Lower lobe of right lung (tissue), 2 donors: ENCODE measurements around the gene MICAL2. TPM values are rescaled to one million over a fixed set of nuclear protein-coding genes. Genes with fewer than 3 reads are reported as not detected.

ENCODE experiments used
- ATAC-seq, 2 donors: fragments of 200-7000 bp; cut with Tn5 transposase; one replicate each; pipeline ENCODE4 v1.9.1; 2020 to 2022; ENCODE audit warnings: mild to moderate bottlenecking in 2 of 2, moderate library complexity in 2 of 2
- DNase-seq: peaks from one replicate; pipeline ENCODE4 v3.0.0-alpha.2; 2020
- H3K27ac ChIP-seq: fragments of 200-600 bp; one replicate; pipeline ENCODE4 v1.8.0; 2022
- H3K27me3 ChIP-seq: fragments of 200-600 bp; one replicate; pipeline ENCODE4 v1.8.0; 2022; ENCODE audit warnings: low read depth
- H3K36me3 ChIP-seq: fragments of 200-600 bp; one replicate; pipeline ENCODE4 v1.8.0; 2022; ENCODE audit warnings: mild to moderate bottlenecking
- H3K4me1 ChIP-seq: fragments of 200-600 bp; one replicate; pipeline ENCODE4 v1.8.0; 2022
- H3K4me3 ChIP-seq: fragments of 200-600 bp; one replicate; pipeline ENCODE4 v1.8.0; 2022; ENCODE audit warnings: mild to moderate bottlenecking
- H3K9me3 ChIP-seq: fragments of 200-600 bp; one replicate; pipeline ENCODE4 v1.8.0; 2022
- intact Hi-C: fragments of 100-400 bp; cut with DNase I; formaldehyde crosslinking; loops from one replicate; pipeline ENCODE4 v1.11.0; 2022
- total RNA-seq: library from RNA; stranded (reverse); fragmentation: NEBNext Ultra II Directional; extraction: Animal tissue kit (Norgen Biotek cat#: 25700); gene quantifications from one replicate; pipeline ENCODE4 v1.2.1, GENCODE V29; 2021
- TF ChIP-seq, protein P1 (sequence below): fragments of 200-600 bp; IDR thresholded peaks from one replicate; pipeline ENCODE4 v1.8.0; 2022; ENCODE audit warnings: antibody characterized with exemption, mild to moderate bottlenecking
- donor health status: DM: no; HTN: yes; CAD: no; lungs with severe emphysema.

Gene MICAL2
- total RNA-seq, 1 donor from 2014 or later, result 127 TPM

DNA sequence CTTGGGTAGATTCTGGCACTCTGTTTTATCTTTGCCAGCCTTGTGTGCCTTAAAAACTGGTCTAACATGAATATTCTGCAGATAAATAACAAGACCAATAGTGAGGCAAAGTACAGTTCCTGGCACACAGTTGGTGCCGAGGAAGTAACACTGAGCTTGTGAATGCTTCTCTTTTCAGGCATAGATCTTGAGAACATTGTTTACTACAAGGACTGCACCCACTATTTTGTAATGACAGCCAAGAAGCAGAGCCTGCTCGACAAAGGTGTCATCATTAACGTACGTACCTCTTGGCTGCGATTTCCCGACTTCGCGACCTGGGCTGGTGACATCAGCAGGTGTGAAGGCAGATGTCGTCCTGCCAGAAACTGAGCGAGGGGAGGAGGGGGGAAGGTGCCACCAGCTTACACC lies 105.7 kb downstream of the MICAL2 start:
- Histone ChIP-seq H3K27ac (peak overlapping the region; percentile 59), H3K36me3 (peaks cover 42% of the 10 kb centered on the region), H3K4me3 (no peak overlapping the region), H3K27me3 (no peaks in the 10 kb centered on the region), H3K9me3 (no peaks in the 10 kb centered on the region), H3K4me1 (peaks cover 44% of the 10 kb centered on the region)
- DNase-seq, result no peak
- TF ChIP-seq, protein P1, sequence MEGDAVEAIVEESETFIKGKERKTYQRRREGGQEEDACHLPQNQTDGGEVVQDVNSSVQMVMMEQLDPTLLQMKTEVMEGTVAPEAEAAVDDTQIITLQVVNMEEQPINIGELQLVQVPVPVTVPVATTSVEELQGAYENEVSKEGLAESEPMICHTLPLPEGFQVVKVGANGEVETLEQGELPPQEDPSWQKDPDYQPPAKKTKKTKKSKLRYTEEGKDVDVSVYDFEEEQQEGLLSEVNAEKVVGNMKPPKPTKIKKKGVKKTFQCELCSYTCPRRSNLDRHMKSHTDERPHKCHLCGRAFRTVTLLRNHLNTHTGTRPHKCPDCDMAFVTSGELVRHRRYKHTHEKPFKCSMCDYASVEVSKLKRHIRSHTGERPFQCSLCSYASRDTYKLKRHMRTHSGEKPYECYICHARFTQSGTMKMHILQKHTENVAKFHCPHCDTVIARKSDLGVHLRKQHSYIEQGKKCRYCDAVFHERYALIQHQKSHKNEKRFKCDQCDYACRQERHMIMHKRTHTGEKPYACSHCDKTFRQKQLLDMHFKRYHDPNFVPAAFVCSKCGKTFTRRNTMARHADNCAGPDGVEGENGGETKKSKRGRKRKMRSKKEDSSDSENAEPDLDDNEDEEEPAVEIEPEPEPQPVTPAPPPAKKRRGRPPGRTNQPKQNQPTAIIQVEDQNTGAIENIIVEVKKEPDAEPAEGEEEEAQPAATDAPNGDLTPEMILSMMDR, result no peak
- no peak for ATAC-seq
- intact Hi-C loops, result no loop called here

DNA sequence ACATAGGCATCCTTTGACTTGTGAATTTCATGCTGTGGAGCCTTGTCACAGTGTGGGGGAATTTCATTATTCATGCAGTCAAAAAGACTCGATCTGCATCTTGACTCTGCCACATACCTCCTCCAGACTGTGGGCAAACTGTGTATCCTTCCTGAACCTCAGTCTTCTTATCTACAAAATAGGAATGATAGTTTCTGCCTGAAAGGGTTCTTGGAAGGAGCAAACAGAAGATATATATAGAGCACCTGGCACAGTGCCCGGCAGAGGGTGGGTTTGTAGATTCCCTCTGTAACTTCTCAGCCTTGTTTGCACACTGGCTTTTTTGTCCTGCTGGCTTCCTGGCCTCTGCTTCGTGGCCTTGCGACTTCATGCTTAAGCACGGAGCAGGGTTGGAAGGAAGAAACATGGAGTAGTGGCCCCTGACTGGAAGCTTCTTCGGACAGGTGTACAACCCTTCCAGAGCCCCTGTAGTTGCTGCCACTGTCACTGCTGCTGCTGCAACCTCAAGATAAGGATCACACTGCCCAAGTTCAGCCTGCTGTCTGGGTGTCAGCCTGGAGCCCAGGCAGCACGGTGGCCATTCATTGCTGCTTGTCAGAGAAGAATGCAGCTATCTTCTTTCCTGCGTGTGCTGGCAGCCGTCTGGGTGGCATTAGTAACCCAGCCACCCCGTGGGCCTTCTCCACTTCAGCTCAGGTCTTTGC lies 106.4 kb downstream of the MICAL2 start:
- no peaks in the 10 kb centered on the region for H3K9me3 ChIP-seq
- DNase-seq, result no peak
- intact Hi-C loops, result no loop called here
- H3K27ac ChIP-seq, result peak overlapping the region; percentile 59
- H3K4me3 ChIP-seq, result no peak overlapping the region
- no peak for ATAC-seq
- H3K36me3 ChIP-seq, result peaks cover 42% of the 10 kb centered on the region
- TF ChIP-seq, protein P1, result no peak
- H3K27me3 ChIP-seq, result no peaks in the 10 kb centered on the region
- H3K4me1 ChIP-seq, result peaks cover 51% of the 10 kb centered on the region

DNA sequence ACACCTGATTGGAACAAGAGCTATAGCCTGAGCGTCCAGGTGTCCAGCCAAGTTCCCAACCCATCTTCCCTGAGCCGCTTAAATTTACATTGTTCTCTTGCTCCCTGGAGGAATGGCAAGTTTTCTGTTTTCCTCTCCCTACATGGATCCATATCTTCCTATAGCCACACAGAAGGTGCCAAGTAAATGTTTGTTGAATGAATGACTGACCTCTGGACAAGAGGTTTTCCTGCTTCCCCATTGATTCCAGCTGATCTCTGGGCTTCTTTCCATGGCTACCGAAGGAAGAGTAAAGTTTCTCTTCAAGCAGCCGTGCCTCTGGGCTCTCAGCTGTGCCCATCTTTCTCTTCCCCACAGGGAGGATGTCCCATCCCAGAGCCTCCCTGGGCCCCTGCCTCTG lies 107.5 kb downstream of the MICAL2 start:
- TF ChIP-seq, protein P1, result no peak
- Histone ChIP-seq H3K4me3 (no peak overlapping the region), H3K4me1 (peaks cover 62% of the 10 kb centered on the region), H3K36me3 (peaks cover 42% of the 10 kb centered on the region), H3K27ac (peak overlapping the region; percentile 59), H3K27me3 (no peaks in the 10 kb centered on the region), H3K9me3 (no peaks in the 10 kb centered on the region)
- DNase-seq, result no peak
- intact Hi-C loops, result no loop called here
- no peak for ATAC-seq

DNA sequence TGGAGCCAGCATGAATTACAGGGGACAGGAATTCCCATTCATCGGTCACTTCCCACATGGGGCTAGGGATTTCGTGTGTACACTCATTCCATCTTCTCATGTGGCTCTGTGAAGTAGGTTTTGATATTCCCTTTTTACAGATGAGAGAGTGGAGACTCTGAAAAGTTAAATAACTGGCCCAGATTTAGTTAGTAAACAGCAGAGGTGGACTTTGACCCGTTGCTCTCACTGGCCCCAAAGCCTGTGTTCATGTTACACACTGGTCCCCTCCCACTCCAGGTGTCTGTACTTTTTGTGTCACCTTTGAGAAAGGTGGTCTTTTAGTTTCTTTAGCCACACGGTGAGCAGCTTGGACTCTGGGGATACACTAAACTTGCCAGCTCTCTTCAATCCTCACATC lies 108.5 kb downstream of the MICAL2 start:
- H3K4me1 ChIP-seq, result peaks cover 72% of the 10 kb centered on the region
- TF ChIP-seq, protein P1, result no peak

DNA sequence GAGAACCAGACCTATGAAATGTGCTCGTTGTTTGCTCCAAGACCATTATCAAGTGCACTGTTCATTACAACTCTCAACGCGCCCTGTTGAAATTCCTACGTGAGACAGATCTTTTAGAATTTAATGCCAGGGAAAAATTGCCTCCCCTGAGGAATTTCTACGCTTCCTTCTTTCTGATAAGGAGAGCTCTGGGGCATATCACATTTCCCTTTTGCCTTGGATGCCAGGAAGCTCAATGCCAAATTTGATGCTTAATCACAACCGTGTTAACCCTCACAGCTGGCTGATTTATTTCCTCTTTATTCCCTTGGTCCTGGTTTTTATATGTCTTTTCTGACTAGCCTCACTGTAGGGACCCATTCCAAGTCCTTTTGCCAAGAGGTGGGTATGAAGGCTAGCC lies 109.4 kb downstream of the MICAL2 start:
- TF ChIP-seq, protein P1, result no peak
- no peak for ATAC-seq
- no peak overlapping the region for H3K27ac ChIP-seq
- intact Hi-C loops, result no loop called here
- H3K9me3 ChIP-seq, result no peaks in the 10 kb centered on the region
- DNase-seq, result no peak
- peaks cover 81% of the 10 kb centered on the region for H3K4me1 ChIP-seq
- H3K36me3 ChIP-seq, result peaks cover 34% of the 10 kb centered on the region
- no peaks in the 10 kb centered on the region for H3K27me3 ChIP-seq
- H3K4me3 ChIP-seq, result no peak overlapping the region

More for the DNA sequence above, 108.5 kb downstream of the MICAL2 start:
- no peak for ATAC-seq
- no peak for DNase-seq
- intact Hi-C loops, result no loop called here
- Histone ChIP-seq H3K4me3 (no peak overlapping the region), H3K27ac (no peak overlapping the region), H3K36me3 (peaks cover 35% of the 10 kb centered on the region), H3K27me3 (no peaks in the 10 kb centered on the region), H3K9me3 (no peaks in the 10 kb centered on the region)
